GM12873 (cell line): ENCODE measurements around the gene UBL3.

Experiments
- TF ChIP-seq, protein P1 (sequence below): IDR thresholded peaks from 2 replicates; pipeline ENCODE4 v1.5.1; 2012; ENCODE audit warnings: low read depth, mild to moderate bottlenecking, moderate library complexity, low read length, control low read depth; ENCODE audit not compliant: insufficient read depth; ENCODE audit errors: missing control alignments

Gene UBL3

DNA sequence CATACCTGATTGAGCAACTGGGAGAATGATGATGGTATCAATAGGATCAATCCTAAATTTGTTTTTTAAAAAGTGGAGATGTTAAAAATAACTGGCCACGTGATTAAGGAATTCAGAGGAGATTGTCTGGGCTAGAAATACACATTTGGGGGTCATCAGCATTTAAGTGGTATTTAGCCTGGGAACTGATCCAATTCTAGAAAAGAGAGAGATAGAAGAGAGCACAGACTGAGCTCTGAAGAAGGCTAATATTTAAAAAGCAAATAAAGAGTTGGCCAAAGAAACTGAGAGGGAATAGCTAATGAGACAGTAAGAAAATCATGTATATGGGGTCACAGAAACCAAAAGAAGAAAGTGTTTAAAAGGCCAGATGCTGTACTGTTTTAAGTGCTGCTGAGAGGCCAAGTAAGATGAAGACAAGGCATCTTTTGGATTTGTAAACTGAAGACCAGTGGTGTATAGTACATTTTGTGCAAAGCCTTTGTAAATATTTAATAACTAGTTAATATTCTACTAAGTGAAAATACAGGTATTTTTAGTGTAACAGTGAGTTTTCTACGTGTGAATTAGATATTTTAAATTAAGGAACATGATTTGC lies 40.2 kb downstream of the UBL3 start:
- TF ChIP-seq, protein P1, sequence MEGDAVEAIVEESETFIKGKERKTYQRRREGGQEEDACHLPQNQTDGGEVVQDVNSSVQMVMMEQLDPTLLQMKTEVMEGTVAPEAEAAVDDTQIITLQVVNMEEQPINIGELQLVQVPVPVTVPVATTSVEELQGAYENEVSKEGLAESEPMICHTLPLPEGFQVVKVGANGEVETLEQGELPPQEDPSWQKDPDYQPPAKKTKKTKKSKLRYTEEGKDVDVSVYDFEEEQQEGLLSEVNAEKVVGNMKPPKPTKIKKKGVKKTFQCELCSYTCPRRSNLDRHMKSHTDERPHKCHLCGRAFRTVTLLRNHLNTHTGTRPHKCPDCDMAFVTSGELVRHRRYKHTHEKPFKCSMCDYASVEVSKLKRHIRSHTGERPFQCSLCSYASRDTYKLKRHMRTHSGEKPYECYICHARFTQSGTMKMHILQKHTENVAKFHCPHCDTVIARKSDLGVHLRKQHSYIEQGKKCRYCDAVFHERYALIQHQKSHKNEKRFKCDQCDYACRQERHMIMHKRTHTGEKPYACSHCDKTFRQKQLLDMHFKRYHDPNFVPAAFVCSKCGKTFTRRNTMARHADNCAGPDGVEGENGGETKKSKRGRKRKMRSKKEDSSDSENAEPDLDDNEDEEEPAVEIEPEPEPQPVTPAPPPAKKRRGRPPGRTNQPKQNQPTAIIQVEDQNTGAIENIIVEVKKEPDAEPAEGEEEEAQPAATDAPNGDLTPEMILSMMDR, result no peak

DNA sequence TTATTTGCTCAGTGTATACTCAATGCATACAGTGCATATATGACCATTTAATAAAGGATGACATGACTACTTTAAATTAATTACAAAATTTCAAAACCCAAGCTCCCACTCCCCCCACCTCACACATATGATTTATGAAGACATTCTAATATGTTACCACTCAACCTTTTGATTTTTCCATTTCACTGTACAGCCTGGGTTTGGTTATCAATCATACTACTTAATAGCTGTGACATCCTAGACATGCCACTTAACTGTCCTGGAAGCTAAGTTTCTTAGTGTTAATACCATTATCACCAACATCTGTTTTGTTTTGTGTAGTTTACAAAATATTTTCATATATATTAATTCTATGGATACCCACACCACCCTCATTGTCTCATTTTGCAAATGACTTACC lies 42.2 kb downstream of the UBL3 start:
- TF ChIP-seq, protein P1, result no peak

DNA sequence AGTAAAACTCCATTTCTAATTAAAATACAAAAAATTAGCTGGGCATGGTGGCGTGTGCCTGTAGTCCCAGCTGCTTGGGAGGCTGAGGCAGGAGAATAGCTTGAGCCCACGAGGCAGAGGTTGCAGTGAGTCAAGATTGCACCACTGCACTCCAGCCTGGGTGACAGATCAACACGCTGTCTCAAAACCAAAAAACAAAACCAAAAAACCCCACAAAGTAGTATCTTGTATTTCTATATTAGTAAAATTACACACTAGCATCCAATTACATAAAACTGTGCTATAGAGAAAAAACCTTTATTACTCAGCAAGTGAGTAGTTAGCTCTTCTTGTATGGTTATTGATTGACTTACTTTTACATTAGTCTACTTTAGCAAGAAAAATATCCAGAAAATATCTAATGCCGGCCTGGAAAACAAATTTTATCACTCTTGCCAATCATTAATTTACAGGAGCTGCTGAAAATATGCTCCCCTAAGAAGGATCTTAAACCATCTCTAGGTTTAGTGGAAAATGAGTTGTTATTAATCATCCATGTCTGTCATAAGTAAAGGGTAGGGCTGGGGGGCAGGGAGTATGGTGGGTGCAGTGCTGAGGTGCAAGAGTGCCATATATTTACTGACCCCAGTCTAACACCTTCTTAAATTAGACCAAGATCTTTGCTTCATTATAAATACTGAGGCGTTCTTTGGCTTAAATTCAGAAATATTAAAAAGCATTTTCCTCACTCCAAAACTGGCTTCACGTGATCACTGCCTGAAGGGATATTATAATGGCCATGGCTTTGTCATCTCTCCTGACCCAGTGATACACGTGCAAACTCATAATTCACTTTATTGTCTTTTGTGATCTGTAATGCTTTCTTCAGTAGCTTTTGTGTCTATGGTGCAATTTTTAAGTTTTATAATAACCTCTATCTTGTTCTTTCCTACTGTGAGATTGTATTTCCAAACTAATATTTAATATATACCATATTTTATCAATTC lies 44.1 kb downstream of the UBL3 start:
- TF ChIP-seq, protein P1, result no peak

DNA sequence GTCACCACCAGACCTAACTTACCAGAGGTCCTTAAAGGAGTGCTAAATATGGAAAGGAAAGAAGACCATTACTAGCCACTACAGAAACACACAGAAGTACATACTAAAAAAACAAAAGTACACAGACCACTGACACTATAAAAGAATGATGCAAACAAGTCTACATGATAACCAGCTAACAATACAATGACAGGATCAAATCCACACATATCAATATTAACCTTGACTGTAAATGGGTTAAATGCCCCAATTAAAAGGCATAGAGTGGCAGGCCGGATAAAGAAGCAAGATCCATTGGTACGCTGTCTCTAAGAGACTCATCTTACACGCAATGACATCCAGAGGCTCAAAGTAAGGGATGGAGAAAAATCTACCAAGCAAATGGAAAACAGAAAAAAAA lies 47.2 kb downstream of the UBL3 start:
- TF ChIP-seq, protein P1, result no peak

DNA sequence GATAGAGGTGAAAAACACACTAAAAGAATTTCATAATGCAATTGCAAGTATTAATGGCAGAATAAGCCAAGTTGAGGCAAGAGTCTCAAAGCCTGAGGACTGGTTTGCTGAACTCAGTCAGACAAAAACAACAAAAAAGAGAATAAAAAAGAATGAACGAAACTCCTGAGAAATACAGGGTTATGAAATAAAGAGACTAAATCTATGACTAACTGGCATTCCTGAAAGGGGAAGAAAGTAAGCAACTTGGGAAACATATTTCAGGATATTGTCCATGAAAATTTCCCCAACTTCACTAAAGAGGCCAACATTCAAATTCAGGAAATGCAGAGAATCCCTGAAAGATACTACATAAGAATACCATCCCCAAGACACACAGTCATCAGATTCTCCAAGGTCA lies 47.8 kb downstream of the UBL3 start:
- TF ChIP-seq, protein P1, result no peak

DNA sequence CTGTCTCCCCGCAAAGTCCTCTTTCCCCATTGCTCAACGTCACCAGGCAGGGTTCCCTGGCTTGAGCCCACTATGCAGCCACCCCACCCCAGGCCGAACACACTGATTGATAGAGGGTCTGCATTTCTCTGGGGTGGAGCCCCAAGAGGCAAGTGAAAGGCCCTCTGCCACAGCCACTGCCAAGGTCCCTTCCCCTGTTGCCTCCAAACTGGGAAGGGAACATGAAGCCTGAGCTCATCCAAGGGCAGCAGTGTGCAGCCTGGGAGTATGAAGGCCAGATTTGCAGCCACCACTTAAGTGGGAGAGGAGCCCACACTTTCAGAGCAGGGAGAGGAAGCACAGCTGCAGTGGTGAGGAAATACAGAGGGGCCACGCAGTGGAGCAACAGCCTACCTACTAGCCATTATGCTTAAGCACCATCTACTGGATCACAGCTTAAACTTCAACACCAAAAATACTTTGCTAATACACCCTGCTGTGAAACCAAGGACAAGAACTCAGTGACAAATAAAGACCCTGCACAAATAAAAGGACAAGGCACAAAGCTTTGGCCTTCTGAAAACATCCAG lies 48.6 kb downstream of the UBL3 start:
- TF ChIP-seq, protein P1, result no peak

DNA sequence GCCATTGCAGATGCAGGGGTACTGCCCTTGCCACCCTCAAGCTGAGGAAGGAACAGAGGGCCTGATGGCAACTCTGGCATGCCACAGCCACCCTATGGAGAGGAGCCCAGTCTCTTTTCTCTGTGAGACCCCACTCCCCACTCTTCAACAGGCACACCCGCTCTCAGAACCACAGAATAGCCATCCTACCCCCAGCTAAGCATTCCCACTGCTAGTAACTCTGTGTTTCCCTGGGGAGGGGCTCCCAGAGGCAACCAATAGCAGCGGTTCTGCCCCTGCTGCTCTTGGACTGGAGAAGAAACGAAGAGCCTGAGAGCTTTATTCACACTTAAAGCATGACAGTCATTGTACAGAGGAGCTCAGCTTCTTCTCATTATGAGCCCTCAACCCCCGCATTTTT lies 49.3 kb downstream of the UBL3 start:
- TF ChIP-seq, protein P1, result no peak
